Globus pallidus (tissue), 1 donor: ENCODE results near the gene RUNX3.

Experiments used
- DNase-seq: peaks from one replicate; pipeline ENCODE4 v3.0.0-alpha.2; 2015; ENCODE audit warnings: low spot score

Gene RUNX3

DNA sequence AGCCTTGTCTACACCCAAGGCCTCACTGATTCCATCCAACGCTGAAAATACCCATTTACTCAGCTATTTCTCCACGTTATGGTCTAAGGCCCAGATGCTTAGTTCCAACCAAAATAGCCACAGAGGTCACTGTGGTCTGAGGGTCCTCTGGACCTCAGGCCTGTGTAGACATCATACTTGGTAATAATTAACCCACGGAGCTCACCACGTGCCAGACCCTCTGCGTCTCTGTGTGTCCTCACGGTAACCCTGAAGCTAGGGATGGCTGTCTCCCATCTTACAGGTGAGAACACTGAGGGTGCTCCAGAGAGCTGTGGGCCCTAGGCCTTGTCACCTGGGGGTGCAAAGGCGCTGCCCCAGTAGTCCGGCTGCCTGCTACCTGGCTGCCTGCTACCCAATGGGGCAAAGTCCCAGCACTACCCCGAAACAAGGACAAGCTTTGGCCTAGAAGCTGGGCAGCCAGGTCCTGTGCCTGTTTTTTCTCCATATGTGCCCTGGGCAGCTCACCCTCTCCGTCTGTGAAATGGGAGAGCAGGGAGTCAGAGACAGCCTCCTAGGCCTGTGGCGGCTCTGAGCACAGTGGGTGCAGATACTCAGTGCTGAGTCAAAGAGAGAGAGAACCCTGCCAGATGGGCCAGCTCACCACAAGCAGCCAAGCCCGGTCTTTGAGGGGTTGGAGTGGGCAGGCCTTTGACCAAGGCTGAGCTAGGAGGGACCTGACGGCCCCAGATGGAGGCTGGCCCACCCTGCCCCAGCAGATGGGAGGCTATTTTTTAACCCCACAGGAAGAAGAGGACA, 17.0 kb upstream of the RUNX3 start:
- no peak for DNase-seq

DNA sequence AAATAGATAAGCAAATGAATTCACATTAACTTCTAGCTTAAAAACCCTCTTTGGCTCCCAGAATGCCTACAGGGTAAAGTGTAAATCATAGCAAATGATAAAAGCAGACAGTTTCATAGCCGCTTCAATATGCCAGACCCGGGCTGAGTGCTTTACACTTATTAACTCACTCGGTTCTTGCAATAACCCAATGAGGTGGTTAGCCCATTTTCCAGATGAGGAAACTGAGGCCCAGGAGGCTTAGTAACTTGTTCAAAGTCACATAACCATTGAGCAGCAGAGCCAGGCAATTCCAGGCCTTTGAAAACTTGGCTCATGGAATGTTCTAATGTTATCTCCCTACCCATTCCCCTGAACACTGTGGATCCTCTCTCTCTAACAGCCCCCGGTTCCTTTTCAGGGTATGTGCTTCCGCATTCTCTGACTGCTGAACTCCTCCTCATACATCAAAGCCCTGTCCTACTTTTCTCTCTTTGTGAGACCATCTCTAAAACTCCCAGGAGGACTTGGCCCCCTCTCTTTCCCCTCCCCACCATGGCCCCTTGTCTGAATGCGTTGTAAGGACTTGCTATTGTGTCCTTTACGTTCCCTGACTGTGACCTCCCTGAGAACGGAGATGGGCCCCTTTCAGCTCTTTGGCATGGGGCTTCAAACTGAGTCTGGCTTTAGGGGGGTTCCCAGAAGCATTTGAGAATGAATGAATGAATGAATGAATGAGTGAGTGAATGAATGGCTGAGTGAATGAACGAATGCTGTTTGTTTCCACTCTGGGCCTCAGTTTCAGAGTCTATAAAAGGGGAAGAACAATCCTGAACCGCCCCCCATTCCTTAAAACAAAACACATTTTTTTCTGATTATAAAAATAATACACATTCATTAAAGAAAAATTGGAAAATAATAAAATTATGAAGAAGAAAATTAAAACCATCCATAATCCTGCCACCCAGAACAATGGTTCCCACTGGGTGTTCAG, 15.6 kb upstream of the RUNX3 start:
- DNase-seq: no peak

DNA sequence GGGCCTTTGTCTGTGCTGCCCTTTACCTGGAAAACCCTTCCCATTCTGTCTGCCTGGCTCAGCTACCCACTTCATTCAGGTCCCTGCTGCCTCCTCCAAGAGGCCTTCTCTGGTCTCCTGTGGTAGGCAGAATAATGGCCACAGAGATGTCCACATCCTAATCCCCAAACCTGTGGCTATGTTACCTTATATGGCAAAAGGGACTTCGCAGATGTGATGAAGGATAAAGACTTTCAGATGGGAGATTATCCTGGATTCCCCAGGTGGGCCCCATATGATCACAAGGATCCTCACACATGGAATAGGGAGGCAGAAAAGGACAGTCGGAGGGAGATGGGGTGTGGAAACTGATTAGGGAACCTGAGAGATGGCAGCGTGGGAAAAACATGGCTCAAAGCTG, 14.2 kb upstream of the RUNX3 start:
- no peak for DNase-seq

DNA sequence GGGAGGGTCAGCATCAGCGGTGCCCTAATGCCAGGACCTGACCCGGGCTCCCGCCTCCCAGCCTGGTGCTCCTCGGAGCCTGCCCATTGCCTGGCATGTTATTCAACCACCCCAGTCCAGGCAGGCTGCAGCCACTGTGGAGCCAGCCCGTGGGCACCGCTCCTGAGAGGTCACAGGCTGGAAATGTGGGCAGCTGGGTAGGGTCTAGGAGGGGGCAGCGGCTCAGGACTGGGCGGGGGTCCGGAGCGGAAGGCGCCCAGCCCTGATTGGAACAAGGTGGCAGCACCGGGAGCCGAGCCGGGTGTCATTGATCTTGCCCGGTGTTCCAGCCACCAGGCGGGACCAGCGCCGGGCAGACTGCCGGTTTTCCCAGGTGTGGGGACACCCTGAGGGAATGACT, 12.7 kb upstream of the RUNX3 start:
- DNase-seq: no peak

DNA sequence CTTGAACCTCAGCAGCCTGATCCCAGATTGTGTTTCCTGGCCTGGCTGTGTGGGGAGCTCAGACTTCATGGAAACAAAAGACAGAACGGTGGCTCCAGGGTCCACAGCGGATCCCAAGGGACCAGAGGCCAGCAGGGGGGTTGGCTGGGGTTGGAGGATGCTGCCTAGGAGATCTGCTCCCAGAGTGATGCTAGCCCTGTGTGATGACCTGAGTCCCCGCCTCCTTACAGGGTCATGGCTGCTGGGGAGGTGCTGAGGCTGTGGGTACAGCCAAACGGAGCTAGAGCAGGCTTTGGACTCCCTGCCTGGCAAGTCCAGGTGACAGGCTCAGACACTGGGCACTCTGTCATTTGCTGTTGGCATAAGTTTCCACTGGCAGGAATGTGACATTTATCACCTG, 11.5 kb upstream of the RUNX3 start:
- no peak for DNase-seq

DNA sequence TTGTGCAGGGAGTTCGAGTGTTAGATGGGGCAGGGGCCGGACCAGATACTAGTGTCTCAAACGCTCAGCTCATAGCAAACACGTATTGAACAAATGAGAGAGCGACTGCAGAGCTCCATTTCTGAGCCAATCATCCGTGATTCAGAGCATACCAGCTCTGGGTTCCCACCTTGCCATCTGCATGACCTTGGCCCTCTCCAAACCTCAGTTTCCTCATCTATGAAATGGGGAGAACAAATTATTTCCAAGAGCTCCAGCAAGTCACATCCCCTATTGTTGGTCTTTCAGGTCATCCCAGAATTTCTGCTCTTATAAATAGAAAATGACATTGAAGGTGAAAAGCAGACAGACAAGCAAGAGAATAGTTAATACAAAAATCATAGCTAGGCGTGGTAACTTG, 10.2 kb upstream of the RUNX3 start:
- no peak for DNase-seq

DNA sequence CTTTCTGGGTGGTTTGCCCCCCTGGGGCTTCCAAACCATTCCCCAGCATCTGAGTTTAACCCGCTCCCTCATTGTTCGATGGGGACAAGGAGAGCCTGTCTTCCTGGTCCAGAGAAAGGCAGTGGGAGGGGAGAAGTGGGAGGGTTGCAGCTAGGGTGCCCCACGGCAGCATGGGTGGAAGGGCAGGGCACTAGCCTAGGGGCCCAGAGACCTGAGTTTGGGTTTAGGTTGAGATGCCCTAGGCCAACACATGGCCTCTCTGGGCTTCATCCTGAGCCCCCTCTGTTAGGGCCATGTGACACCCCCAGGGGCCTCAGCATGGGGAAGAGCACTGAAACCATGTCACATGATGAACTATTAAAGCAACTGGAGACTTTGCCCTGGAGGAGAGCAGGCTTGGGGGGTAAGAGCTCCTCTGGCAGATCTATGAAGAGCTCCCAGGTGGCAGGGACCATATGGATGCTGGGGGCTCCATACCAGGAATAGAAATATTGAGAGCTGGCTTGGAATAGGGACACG, 9.7 kb upstream of the RUNX3 start:
- no peak for DNase-seq

DNA sequence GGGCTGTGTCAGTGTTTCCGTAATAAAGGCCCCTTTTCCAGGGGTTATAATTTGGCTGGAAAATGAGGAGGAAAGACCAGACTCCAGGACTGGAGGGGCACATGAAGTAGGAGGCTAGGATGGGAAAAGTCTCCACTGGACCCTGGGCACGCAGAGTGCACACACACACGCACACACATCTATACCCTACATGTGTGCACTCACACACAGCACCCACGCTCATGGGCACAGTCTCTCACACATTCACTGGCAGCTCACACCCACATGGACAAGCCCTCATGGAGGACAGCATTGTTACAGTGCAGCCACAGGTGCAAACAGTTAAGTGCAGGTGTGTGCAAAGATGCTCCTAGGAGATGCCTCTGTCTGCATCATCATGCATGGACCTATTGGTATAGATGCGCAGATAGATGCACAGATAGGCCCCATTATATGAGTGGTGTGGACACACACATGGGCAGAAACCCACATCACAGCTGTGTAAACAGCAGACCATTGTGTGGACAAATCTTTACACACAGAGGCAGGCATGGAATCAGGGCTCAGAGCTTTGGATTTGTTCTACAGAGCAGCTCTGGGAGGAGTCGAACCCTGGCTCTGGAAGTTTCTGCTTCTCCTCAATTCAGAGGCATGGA, 9.1 kb upstream of the RUNX3 start:
- DNase-seq: no peak

DNA sequence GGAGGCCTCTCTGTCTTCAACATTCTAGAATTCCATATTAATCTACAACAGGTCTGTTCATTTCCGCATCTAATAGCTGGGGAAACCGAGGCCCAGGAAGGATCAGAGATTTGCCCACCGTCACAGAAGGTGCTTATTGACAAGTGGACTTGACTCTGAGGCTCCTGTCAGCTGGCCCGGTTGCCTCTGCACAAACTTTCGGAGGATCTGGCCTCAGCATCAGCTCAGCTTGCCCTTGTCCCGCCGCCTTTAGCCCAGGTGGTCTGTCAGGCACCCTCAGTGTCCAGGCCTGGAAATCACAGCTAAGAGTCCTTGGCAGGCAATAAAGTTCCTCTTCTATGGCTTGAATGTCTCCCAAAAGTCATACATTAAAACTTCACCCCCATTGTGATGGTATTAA, 8.2 kb upstream of the RUNX3 start:
- DNase-seq: no peak

DNA sequence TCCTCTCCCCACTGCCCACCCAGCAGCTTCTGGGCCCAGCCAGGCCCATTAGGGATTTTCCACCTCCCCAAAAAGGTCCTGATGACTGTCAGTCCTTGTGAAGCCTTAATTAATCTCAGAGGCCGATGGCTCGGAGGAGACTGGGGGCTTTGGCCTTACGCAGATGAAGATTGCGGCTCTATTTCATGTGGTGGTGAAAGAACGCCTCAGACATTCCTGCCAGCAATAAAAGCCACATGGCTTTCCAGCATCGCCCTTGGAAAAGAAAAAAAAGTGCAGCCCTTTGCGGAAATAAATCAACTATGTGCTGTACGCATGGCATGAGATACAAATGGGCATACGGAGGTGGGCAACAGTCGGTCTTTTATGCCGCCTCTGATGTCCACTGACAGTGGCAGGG, 6.6 kb upstream of the RUNX3 start:
- DNase-seq: no peak

DNA sequence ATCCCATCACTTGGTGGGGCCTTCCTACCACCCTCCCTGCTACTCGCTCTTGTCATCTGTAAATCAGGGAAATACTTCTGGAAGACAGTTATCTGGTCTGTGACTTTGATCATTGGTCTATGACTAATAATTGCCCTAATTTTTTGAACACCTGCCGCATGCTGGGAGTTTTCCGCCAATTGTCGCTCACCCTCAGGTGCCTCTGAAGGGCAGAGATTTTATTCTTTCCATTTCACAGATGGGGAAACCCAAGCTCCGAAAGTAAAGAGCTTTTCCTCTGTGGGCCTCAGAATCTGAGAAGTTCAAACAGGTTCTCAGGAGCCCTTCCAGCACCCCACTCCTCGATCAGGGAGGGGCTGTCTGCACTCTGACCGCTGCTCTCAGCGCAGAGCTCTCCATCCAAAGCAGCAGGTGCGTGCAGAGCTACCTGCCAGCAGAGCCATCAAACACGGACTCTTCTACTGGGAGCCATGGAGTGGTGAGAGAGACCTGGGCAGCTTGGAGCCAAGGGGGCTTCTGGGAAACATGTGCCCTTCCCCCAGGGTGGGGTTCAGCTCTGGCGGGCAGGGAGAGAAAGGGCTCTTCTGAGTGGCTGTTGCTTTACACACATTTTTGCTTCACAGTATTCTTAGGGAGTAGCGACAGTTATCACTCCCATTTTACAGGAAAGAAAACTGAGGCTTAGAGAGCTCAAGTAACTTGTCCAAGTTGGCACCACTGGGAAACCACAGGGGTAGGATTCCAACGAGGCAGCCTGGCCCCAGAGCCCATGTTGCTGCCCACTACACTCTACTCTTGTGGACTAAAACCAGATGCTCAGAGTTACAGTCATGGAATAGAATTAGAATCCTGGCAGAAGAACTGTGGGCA, 5.8 kb upstream of the RUNX3 start:
- no peak for DNase-seq

DNA sequence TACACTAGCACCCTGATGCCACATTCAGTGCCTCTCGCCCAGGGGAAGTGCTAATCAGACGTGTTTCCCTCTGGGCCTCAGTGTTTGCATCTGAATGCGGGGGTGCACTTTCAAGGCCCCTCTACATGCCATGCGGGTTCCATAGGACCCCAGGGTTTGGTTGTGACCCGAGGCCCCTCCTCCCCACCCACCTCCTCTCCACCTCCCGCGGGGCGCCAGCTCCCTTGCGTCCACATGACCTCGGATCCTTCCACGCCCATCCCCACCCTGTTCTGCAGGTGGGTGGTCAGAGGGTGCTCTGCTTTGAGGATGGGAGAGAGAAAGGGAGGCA, 5.1 kb upstream of the RUNX3 start:
- no peak for DNase-seq

DNA sequence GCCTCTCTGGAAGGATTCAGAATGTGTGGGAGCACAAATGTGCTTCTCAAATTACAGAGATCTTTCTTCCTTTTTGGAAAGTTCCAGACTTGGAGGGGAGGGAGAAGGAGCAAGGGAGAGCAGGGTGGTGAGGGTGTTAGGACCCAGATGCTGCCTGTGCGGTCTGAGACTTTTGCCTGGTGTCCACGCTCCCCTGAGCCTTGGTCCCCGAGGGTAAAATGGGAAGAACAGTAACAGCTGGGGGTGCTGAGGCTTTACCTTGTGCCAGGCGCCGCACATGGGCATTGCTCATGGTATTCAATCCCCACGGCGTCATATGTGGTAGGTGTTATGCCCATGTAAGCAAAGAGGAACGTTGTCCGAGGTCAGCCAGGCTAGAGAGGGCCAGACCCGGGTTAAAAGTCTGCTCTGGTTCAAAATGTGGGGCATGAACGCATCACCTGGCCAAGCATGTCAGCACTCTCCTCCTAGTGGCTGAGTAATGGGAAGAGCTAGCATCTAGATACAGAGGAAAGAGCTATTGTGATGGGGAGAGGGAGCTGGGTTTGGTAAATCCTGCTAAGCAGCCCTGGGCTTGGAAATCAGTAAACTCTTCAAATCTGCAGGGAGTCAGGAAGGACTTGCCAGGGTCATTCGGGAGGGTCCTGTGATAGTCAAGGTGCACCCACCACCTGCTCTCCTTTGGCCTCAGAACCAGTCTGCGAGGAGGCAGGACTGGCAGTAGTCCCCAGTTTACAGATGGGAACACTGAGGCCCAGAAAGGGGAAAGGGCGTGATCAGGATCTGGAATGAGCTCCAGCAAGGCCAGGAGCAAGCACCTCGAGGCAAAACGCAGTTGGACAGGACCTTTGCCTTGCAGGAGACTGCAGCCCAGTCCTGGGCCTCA, 4.5 kb upstream of the RUNX3 start:
- DNase-seq: no peak

DNA sequence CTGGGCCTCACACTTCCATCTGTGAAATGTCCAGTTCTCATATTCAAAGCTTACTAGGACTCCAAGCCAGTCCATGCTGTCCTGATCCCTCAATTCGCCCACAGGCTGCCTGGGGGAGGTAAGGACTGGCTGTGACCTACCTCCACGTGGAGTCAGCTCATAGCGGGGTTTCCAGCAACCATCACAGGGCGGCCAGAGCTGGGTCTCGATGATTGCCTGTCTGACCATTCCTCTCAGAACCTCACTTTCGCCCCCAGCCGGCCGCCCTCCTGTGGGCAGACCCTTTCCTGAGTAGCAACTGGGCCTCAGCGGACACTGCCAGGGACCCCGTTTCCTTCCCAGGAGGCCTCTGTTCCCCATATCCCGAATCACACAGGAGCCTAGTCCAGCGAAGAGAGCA, 3.4 kb upstream of the RUNX3 start:
- no peak for DNase-seq

DNA sequence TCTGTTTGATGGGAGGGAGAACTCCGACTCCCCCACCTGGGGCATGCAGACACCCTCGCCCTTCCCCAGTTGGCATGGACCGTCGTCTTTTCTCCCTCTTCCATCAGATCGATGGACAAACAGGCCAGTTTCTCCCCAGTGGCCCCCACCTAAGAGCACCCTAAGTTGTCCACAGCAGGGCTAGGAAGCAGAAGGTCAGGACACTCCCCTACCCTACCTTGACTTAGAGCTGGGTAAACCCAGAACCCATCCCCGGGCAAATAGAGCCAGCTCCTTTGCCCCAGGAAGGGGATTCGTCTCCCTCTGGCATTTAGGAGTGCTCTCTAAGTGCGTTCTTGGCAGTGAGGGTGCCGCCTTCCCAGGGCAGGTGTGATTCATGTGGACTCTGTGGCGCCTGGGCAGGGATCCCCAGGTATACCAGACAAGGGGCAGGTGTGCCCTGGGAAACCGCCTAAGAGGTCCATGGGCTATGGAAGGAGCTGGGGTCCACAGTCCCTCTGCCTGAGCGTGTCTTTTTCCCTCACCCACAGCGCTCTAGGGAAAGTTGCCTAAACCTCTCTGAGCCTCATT, 2.7 kb upstream of the RUNX3 start:
- no peak for DNase-seq

DNA sequence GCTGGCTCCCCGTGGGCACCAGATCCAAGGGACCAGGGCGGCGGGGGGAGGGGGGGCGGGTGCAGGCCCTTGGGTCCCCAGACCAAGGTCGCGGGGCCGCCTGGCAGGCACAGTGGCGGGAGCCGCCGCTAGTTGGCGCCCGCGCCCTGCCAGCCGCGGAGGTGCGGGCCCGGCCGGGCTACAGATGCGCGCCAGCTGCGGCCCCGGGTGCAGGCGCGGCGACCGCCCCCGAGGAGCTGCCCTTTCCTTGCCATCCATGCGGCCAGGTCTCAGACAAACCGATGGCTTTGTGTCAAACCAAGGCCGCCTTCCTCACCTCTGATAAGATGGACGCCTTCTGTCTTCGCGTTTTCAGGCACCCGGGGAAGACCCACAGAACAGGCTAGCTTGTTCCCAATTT, 2.2 kb upstream of the RUNX3 start:
- no peak for DNase-seq

DNA sequence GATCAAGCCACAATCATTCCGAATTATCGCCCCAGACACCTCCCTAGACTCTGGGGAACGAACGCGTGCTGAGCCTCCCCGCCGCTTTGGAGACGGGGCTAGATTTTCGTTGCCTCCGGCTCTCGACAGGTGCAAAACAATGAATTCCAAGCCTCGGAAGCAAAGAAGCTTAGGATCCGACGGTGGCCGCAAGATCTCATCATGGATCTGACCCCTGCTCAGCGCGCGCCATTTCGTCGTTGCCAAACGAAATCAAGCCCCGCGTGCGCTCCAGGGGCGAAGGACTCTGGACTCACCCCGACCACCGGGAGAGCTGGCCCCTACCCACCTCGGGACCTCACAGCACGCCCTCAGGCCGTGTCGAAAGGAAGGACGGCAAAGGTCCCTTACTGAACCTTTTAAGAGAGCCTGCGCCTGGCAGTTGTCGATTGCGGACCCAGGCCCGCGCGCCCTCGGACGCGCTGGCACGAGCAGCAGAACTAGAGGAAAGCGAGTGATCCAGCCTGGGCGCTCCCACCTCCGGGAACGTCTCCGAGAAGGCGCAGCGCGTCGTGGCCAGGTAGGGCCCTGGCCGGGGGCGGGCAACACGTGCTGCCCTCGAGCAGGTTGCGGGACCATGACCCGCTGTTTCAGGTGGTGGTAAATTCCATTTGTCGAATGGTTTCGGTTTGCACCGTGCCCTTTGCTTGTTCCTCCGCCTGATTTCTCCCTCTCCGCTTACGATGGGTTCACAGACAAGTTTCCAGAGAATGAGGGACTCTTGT, 1.6 kb upstream of the RUNX3 start:
- no peak for DNase-seq

DNA sequence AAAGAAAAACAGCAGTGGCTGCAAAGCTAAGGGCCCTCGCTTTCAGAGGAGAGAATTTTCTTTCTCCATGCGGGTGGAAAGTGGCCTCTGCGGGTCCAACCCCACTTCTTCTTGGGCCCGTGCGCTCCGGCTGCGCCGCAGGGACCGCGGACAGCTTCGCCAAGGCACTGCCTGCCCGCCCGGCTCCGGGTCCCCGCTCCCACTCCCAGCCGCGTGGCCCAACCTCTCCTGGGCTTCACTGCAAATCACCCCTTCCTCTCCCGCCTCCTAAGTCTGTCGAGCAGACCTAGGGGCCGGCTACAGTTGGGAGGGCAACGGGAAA, 1.0 kb upstream of the RUNX3 start:
- DNase-seq: no peak

DNA sequence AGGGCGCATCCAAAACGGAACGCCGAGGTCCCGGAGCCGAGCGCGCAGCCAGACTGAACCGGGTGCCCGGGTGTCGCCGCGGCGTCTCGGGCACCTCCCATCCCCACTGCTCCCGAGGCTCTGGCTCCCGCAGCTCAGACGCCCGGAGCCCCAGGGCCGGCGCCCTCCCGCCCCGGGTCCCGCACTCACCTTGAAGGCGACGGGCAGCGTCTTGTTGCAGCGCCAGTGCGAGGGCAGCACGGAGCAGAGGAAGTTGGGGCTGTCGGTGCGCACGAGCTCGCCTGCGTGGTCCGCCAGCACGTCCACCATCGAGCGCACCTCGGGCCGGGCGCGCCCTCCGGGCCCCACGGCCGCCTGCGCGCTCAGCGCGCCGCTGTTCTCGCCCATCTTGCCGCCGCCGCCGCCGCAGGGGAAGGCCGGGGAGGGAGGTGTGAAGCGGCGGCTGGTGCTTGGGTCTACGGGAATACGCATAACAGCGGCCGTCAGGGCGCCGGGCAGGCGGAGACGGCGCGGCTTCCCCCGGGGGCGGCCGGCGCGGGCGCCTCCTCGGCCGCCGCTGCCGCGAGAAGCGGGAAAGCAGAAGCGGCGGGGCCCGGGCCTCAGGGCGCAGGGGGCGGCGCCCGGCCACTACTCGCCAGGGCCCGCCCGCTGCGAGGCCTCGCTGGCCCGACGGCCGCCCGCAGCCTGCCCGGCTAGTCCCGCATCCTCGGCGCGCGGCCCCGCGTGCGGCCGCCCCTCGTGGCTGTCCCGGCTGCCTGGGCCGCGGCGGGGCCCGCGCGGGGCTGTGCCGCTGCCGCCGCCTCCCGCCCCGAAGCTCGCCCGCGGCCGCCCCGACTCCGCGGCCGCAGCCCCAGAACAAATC, 447 bp downstream of the RUNX3 start:
- no peak for DNase-seq
